ENCODE measurements around the gene KLF6.

GRCh38 chr10:3793553-3793952, 8.5 kb upstream of the KLF6 start:
- TF ChIP-seq CTCF (IDR thresholded peaks at IDR 0.05; ENCODE audit: extremely low read depth in 1 of 2, insufficient read depth in 1 of 2, low read depth in 1 of 2, low read length in 2 of 2) (no peak), MAX (IDR thresholded peaks at IDR 0.05; ENCODE audit: insufficient read depth, insufficient read length) (no peak), POLR2A (IDR thresholded peaks at IDR 0.05; ENCODE audit: low read depth, low read length) (no peak), JUN (IDR thresholded peaks at IDR 0.05; ENCODE audit: borderline replicate concordance, insufficient read depth, insufficient read length, low read depth) (no peak), POLR2AphosphoS5 (IDR thresholded peaks at IDR 0.05; ENCODE audit: insufficient read depth, low read depth, low read length) (no peak), EZH2 (IDR thresholded peaks at IDR 0.05; ENCODE audit: borderline replicate concordance, low read depth, low read length, severe bottlenecking) (no peak)

Measured in endothelial cell of umbilical vein (primary cell).